ENCODE results near the gene C12orf56.
A peak's percentile ranks its signal among the peaks of the same experiment; 100 is the strongest.

C12orf56 gene

DNA sequence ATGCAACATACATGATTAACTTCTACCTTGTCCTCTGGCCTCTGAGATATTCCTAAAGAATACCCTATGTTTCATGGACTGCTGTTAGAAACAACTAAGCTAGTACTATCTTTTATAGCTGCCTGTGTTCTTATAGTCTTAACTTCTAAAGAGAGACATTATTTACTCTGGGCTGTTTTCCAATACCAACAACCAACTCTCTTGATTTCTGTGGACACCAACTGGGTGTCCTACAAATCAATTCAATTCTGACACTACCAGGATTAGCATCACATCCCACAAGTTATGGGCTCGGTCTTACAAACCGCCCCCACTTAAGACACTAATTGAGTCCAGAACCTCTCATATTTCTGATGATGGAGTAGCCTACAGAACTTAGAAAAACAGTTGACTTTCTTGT lies 21.9 kb upstream of the C12orf56 start:
- no peak for TF ChIP-seq ZBTB7A (IDR thresholded peaks at IDR 0.05; ENCODE audit: low read depth)
- no peak for TF ChIP-seq TCF12 (IDR thresholded peaks at IDR 0.05; ENCODE audit: low read depth)
- no peak for TF ChIP-seq CREB1 (IDR thresholded peaks at IDR 0.05; ENCODE audit: low read depth)
- TF ChIP-seq TAF1 (IDR thresholded peaks at IDR 0.05; ENCODE audit: low read depth), result no peak
- no peak for TF ChIP-seq FOXM1 (IDR thresholded peaks at IDR 0.05; ENCODE audit: borderline replicate concordance, low read depth)
- TF ChIP-seq EP300 (IDR thresholded peaks at IDR 0.05; ENCODE audit: borderline replicate concordance), result no peak
- TF ChIP-seq RAD21 (IDR thresholded peaks at IDR 0.05; ENCODE audit: low read depth), result no peak
- TF ChIP-seq EGR1 (IDR thresholded peaks at IDR 0.05), result no peak

DNA sequence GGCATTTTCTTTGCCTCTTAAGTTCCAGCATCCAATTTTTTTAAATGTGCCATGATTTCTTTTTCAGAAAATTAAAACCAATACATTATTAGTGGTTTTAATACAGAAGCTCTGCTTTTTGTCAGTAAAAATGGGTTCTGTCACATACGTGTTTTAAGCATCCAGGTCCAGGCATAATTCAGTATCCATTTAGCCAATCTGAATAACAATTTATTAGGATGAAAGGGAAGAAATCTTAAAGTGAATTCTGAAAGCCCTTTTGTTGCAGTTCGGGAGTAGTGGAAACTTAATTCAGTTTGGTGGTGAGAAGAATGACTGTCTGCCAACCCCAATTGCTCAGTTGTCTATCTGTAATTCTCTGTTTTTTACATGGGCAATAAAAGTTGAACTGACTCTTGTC lies 20.9 kb upstream of the C12orf56 start:
- TF ChIP-seq TAF1 (IDR thresholded peaks at IDR 0.05; ENCODE audit: low read depth) (no peak), EP300 (IDR thresholded peaks at IDR 0.05; ENCODE audit: borderline replicate concordance) (no peak), NFIC (IDR thresholded peaks at IDR 0.05) (no peak), REST (IDR thresholded peaks at IDR 0.05; ENCODE audit: low read depth) (no peak), EGR1 (IDR thresholded peaks at IDR 0.05) (no peak), TEAD4 (IDR thresholded peaks at IDR 0.05) (no peak), CREB1 (IDR thresholded peaks at IDR 0.05; ENCODE audit: low read depth) (no peak), USF1 (IDR thresholded peaks at IDR 0.05) (no peak), ZBTB7A (IDR thresholded peaks at IDR 0.05; ENCODE audit: low read depth) (no peak), FOXM1 (IDR thresholded peaks at IDR 0.05; ENCODE audit: borderline replicate concordance, low read depth) (no peak), CEBPB (IDR thresholded peaks at IDR 0.05) (no peak), RAD21 (IDR thresholded peaks at IDR 0.05; ENCODE audit: low read depth) (no peak), TCF12 (IDR thresholded peaks at IDR 0.05; ENCODE audit: low read depth) (no peak), YY1 (IDR thresholded peaks at IDR 0.05; ENCODE audit: low read depth) (no peak)
- TF ChIP-seq, protein P1, sequence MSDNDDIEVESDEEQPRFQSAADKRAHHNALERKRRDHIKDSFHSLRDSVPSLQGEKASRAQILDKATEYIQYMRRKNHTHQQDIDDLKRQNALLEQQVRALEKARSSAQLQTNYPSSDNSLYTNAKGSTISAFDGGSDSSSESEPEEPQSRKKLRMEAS (IDR thresholded peaks at IDR 0.05), result no peak

DNA sequence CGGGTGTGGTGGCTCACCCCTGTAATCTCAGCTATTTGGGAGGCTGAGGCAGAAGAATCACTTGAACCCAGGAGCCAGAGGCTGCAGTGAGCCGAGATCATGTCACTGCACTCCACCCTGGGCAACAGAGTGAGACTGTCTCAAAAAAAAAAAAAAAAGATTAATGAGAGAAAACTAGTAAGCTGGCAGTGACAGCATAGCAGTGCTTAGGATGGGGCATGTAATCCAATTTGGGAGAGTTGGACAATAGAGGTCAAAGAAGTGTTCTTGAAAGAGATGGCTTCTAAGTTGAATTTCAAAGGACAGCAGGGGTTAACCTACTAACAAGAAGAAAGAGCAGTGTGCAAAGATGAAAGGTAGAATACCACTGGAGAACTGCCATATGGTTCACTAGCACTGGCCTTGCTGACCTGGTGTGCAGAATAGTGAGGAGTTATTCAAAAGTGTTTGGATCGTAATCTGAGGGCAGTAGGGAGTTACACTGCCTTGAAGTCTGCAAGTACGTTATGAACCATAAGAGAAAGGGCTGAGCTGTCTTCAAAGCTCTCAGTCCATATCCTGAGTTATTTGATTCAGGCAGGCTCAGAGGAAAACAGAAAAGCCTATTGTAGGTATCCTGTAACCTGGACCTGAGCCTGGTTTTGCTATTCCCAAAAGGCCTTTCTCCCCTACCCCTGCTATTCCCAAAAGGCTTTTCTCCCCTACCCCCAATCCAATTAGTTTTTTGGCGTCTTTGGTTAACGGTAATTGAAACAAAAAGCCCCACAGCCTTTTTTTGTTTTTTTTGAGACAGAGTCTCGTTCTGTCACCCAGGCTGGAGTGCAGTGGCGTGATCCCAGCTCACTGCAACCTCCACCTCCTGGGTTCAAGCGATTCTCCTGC lies 17.0 kb upstream of the C12orf56 start:
- TF ChIP-seq ZBTB7A (IDR thresholded peaks at IDR 0.05; ENCODE audit: low read depth) (no peak), REST (IDR thresholded peaks at IDR 0.05; ENCODE audit: low read depth) (no peak), CREB1 (IDR thresholded peaks at IDR 0.05; ENCODE audit: low read depth) (no peak), TEAD4 (IDR thresholded peaks at IDR 0.05) (no peak), CEBPB (IDR thresholded peaks at IDR 0.05) (no peak), TAF1 (IDR thresholded peaks at IDR 0.05; ENCODE audit: low read depth) (no peak), USF1 (IDR thresholded peaks at IDR 0.05) (no peak), TCF12 (IDR thresholded peaks at IDR 0.05; ENCODE audit: low read depth) (no peak), EP300 (IDR thresholded peaks at IDR 0.05; ENCODE audit: borderline replicate concordance) (no peak), NFIC (IDR thresholded peaks at IDR 0.05) (no peak), YY1 (IDR thresholded peaks at IDR 0.05; ENCODE audit: low read depth) (no peak), EGR1 (IDR thresholded peaks at IDR 0.05) (no peak)
- TF ChIP-seq, protein P1 (IDR thresholded peaks at IDR 0.05), result no peak

DNA sequence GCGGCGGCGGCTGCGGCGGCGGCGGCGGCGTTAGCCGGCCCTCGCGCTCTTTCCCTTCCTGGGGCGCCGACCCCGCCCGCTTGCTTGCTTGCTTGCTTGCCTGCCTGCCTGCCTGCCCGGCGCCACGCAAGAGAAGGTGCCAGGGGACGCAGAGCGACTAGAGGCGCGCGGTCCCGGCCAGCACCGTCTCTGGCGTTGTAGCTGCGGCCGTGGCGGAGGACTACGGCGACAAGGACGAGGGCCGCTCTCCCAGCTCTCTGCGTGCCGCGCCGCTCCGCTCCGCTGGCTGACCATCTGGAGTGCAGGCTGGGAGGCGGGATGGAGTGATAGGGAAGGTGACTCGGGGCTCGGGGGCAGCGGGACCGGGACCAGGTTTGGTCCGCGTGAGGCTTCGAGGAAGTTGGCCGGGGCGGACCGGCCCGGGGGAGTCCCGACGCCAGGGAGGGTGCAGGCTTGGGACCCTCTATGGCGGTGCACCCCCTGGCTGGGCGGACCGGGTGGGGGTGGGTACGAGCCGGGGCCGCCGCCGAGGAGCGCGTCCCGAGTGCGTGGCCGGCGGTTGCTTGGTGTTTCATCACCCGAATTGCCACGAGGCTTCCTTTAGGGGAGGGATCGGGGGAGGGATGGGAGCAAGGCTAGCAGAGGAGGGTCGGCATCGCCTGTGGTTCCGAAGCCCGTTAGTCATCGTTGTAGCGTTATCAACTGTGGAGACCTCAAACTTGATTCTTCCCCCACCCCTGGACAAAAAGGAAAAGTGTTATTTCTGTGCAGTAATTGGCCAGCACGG lies 14.1 kb upstream of the C12orf56 start:
- peak; percentile 44; the same call in 1 of the 2 replicates for TF ChIP-seq USF1 (IDR thresholded peaks at IDR 0.05)
- TF ChIP-seq FOXM1 (IDR thresholded peaks at IDR 0.05; ENCODE audit: borderline replicate concordance, low read depth), result no peak
- TF ChIP-seq CREB1 (IDR thresholded peaks at IDR 0.05; ENCODE audit: low read depth), result no peak
- peak; percentile 90 for TF ChIP-seq CEBPB (IDR thresholded peaks at IDR 0.05)
- TF ChIP-seq ZBTB7A (IDR thresholded peaks at IDR 0.05; ENCODE audit: low read depth), result peak; percentile 96
- TF ChIP-seq TEAD4 (IDR thresholded peaks at IDR 0.05), result 0 out of 2 replicates have a peak, but pooled peaks have one; percentile 20
- TF ChIP-seq EGR1 (IDR thresholded peaks at IDR 0.05), result no peak; the same call in 1 of the 2 replicates
- TF ChIP-seq, protein P1 (IDR thresholded peaks at IDR 0.05), result peak; percentile 97
- no peak for TF ChIP-seq NFIC (IDR thresholded peaks at IDR 0.05)
- TF ChIP-seq EP300 (IDR thresholded peaks at IDR 0.05; ENCODE audit: borderline replicate concordance), result peak; percentile 28
- no peak for TF ChIP-seq TCF12 (IDR thresholded peaks at IDR 0.05; ENCODE audit: low read depth)
- peak; percentile 69; the same call in 1 of the 2 replicates for TF ChIP-seq TAF1 (IDR thresholded peaks at IDR 0.05; ENCODE audit: low read depth)
- TF ChIP-seq YY1 (IDR thresholded peaks at IDR 0.05; ENCODE audit: low read depth), result peak; percentile 16; the same call in 1 of the 2 replicates
- TF ChIP-seq REST (IDR thresholded peaks at IDR 0.05; ENCODE audit: low read depth), result 0 out of 2 replicates have a peak, but pooled peaks have one; percentile 9
